Caco-2 (cell line): ENCODE results near the gene SRL. TPM values are rescaled to one million over a fixed set of nuclear protein-coding genes. Genes with fewer than 3 reads are reported as not detected.

Experiments
- BruUV-seq: library from RNA; stranded (reverse); fragments of 400-500 nt; replicated peaks from 2 replicates; lab custom pipeline; 2021; lab: Mats Ljungman, UMichigan
- CTCF ChIA-PET: fragments of 300-600 bp; sonication (Branson Sonifier 250); formaldehyde crosslinking; loops from one replicate; lab custom pipeline; 2022; ENCODE audit warnings: antibody characterized with exemption; lab: Charles Lee
- POLR2A ChIA-PET: fragments of 300-600 bp; sonication (Branson Sonifier 250); formaldehyde crosslinking; loops from one replicate; lab custom pipeline; 2022; ENCODE audit warnings: antibody characterized with exemption; lab: Charles Lee
- DNase-seq, 2 experiments: peaks; one replicate each; pipeline versions ENCODE4 v3.0.0 to v3.0.0-alpha.2; 2020 to 2022
- H3K27me3 ChIP-seq: replicated peaks from 2 replicates; pipeline ENCODE4 v1.6.0; 2011; ENCODE audit warnings: low read length; ENCODE audit not compliant: control insufficient read depth, insufficient read depth
- H3K36me3 ChIP-seq: 2 replicates; pipeline ENCODE4 v1.5.1; 2011; ENCODE audit warnings: low read length; ENCODE audit not compliant: control insufficient read depth, insufficient read depth
- H3K4me1 ChIP-seq: fragments of 250-450 bp; sonication (Bioruptor Pico); 2 replicates; pipeline ENCODE4 v1.5.1; 2020; ENCODE audit warnings: mild to moderate bottlenecking
- H3K4me3 ChIP-seq: 2 replicates; pipeline ENCODE4 v1.5.1; 2011; ENCODE audit warnings: low read depth, mild to moderate bottlenecking, control low read depth, low read length
- H3K9me3 ChIP-seq: fragments of 250-450 bp; sonication (Bioruptor Pico); 2 replicates; pipeline ENCODE4 v1.5.1; 2020; ENCODE audit warnings: mild to moderate bottlenecking, moderate library complexity
- H3K27ac Mint-ChIP-seq: one replicate; pipeline ENCODE4 v1.8.0; 2022; ENCODE audit warnings: mixed read lengths; ENCODE audit not compliant: unreplicated experiment
- H3K27me3 Mint-ChIP-seq: one replicate; pipeline ENCODE4 v1.8.0; 2022; ENCODE audit warnings: mixed read lengths; ENCODE audit not compliant: insufficient read depth, unreplicated experiment
- H3K36me3 Mint-ChIP-seq: one replicate; pipeline ENCODE4 v1.8.0; 2022; ENCODE audit warnings: mild to moderate bottlenecking, mixed read lengths; ENCODE audit not compliant: insufficient read depth, unreplicated experiment
- H3K4me1 Mint-ChIP-seq: one replicate; pipeline ENCODE4 v1.8.0; 2022; ENCODE audit warnings: low read depth, mixed read lengths; ENCODE audit not compliant: unreplicated experiment
- H3K4me3 Mint-ChIP-seq: one replicate; pipeline ENCODE4 v1.8.0; 2022; ENCODE audit warnings: mild to moderate bottlenecking, moderate library complexity, mixed read lengths; ENCODE audit not compliant: unreplicated experiment
- H3K9me3 Mint-ChIP-seq: one replicate; pipeline ENCODE4 v1.8.0; 2022; ENCODE audit warnings: mixed read lengths; ENCODE audit not compliant: unreplicated experiment
- CTCF ChIP-seq, 2 experiments: fragments of 200-600 bp in 1 of 2; IDR thresholded peaks; 1 replicate in 1 of 2; 2 replicates in 1 of 2; pipeline versions ENCODE4 v1.5.1 to v1.8.0; 2011 to 2022; ENCODE audit warnings: antibody characterized with exemption in 1 of 2, control low read depth in 1 of 2, inconsistent platforms in 1 of 2, low read depth in 1 of 2, low read length in 1 of 2, mild to moderate bottlenecking in 1 of 2, moderate library complexity in 1 of 2; ENCODE audit not compliant: insufficient read depth in 1 of 2, severe bottlenecking in 1 of 2, unreplicated experiment in 1 of 2
- intact Hi-C: fragments of 100-400 bp; cut with micrococcal nuclease; formaldehyde crosslinking; loops from one replicate; pipeline ENCODE4 v1.10.0; 2022; ENCODE audit not compliant: unreplicated experiment
- total RNA-seq: library from RNA; stranded (reverse); gene quantifications from 2 replicates; pipeline ENCODE4 v1.2.3, GENCODE V29; 2022

The SRL gene
- total RNA-seq, 1 experiment from 2014 or later: not detected

DNA sequence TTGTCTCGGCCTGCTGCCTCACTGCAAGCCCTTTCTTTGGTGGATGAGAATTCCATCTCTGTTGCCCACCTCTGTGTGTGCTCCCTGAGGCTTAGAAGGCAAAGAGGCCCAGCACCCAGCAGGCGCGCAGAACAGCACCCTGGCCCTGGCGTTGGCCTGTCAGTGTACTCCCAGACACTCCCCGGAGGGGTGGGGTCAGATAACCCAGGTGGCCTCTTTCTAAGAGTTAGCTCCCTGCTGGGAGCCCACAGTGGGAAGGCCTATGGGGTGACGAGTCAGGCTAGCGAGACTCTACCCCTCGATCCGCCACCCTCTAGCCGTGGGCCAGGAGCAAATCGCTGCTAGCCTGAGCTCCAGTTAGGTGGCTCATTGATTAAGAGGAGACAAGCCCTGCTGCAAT is 38.1 kb downstream of the SRL start:
- no peak for TF ChIP-seq CTCF (IDR thresholded peaks at IDR 0.05; ENCODE audit: insufficient read depth in 1 of 2, low read depth in 1 of 2, low read length in 1 of 2, severe bottlenecking in 1 of 2, unreplicated experiment in 1 of 2)
- Histone ChIP-seq H3K36me3 (no peaks in the 10 kb centered on the region), H3K4me3 (no peak overlapping the region), H3K27me3 (no peaks in the 10 kb centered on the region), H3K4me1 (no peaks in the 10 kb centered on the region), H3K9me3 (no peaks in the 10 kb centered on the region)
- H3K27me3 Mint-ChIP-seq: no peaks in the 10 kb centered on the region
- no peaks in the 10 kb centered on the region for H3K9me3 Mint-ChIP-seq
- ChIA-PET POLR2A (no interaction called here), CTCF (interaction anchor here (0.6 to 5.4 kb wide), 2 partner anchors 46 to 49 kb away, joined by 4 to 103 read pairs; no protein-coding TSS in a partner anchor)
- BruUV-seq: no TSS peak
- H3K36me3 Mint-ChIP-seq: no peaks in the 10 kb centered on the region
- H3K4me3 Mint-ChIP-seq: no peak overlapping the region
- intact Hi-C loops: no loop called here
- DNase-seq: no peak
- H3K4me1 Mint-ChIP-seq: no peaks in the 10 kb centered on the region
- no peak overlapping the region for H3K27ac Mint-ChIP-seq

- Mint-ChIP-seq H3K27me3 (no peaks in the 10 kb centered on the region), H3K4me3 (no peak overlapping the region), H3K9me3 (no peaks in the 10 kb centered on the region), H3K36me3 (no peaks in the 10 kb centered on the region), H3K27ac (no peak overlapping the region), H3K4me1 (no peaks in the 10 kb centered on the region)
- no peak for DNase-seq
- no peak for TF ChIP-seq CTCF (IDR thresholded peaks at IDR 0.05; ENCODE audit: insufficient read depth in 1 of 2, low read depth in 1 of 2, low read length in 1 of 2, severe bottlenecking in 1 of 2, unreplicated experiment in 1 of 2)
- intact Hi-C loops: no loop called here
- ChIA-PET CTCF (interaction anchor here (0.5 to 5.4 kb wide), 3 partner anchors 43 to 107 kb away, joined by 6 to 103 read pairs (median 8); no protein-coding TSS in a partner anchor), POLR2A (no interaction called here)
- no peaks in the 10 kb centered on the region for H3K9me3 ChIP-seq
- no peaks in the 10 kb centered on the region for H3K4me1 ChIP-seq
- no peaks in the 10 kb centered on the region for H3K27me3 ChIP-seq
- no peaks in the 10 kb centered on the region for H3K36me3 ChIP-seq
- BruUV-seq: no TSS peak
- no peak overlapping the region for H3K4me3 ChIP-seq
Measured at GRCh38 chr16:4202615-4203345, 39.1 kb downstream of the SRL start.

- Mint-ChIP-seq H3K9me3 (no peaks in the 10 kb centered on the region), H3K4me1 (no peaks in the 10 kb centered on the region), H3K4me3 (no peak overlapping the region), H3K36me3 (no peaks in the 10 kb centered on the region), H3K27ac (peak overlapping the region; percentile 25), H3K27me3 (no peaks in the 10 kb centered on the region)
- H3K27me3 ChIP-seq: no peaks in the 10 kb centered on the region
- H3K36me3 ChIP-seq: no peaks in the 10 kb centered on the region
- H3K4me3 ChIP-seq: no peak overlapping the region
- TF ChIP-seq CTCF (IDR thresholded peaks at IDR 0.05; ENCODE audit: insufficient read depth in 1 of 2, low read depth in 1 of 2, low read length in 1 of 2, severe bottlenecking in 1 of 2, unreplicated experiment in 1 of 2): no peak
- H3K4me1 ChIP-seq: no peaks in the 10 kb centered on the region
- POLR2A ChIA-PET: interaction anchor here (1.8 kb wide), 1 partner anchor 53 kb away, joined by 14 read pairs; no protein-coding TSS in a partner anchor
- no peak for DNase-seq
- CTCF ChIA-PET: interaction anchor here (0.5 to 5.4 kb wide), 16 partner anchors 9 to 450 kb away, joined by 3 to 103 read pairs (median 4); no protein-coding TSS in a partner anchor
- H3K9me3 ChIP-seq: no peaks in the 10 kb centered on the region
- intact Hi-C loops: loop anchor here (1.0 kb wide), 2 partner anchors 54 to 130 kb away; no protein-coding TSS in a partner anchor
- BruUV-seq: no TSS peak
Measured at GRCh38 chr16:4200781-4201137, 41.1 kb downstream of the SRL start.
